Measurements from ENCODE around the gene PALM2AKAP2.

The PALM2AKAP2 gene

GRCh38 chr9:109775516-109775915 is 4.5 kb upstream of the PALM2AKAP2 start:
- no peak for DNase-seq

- DNase-seq, result no peak
Measured at GRCh38 chr9:109776391-109776790, 3.6 kb upstream of the PALM2AKAP2 start.

DNA sequence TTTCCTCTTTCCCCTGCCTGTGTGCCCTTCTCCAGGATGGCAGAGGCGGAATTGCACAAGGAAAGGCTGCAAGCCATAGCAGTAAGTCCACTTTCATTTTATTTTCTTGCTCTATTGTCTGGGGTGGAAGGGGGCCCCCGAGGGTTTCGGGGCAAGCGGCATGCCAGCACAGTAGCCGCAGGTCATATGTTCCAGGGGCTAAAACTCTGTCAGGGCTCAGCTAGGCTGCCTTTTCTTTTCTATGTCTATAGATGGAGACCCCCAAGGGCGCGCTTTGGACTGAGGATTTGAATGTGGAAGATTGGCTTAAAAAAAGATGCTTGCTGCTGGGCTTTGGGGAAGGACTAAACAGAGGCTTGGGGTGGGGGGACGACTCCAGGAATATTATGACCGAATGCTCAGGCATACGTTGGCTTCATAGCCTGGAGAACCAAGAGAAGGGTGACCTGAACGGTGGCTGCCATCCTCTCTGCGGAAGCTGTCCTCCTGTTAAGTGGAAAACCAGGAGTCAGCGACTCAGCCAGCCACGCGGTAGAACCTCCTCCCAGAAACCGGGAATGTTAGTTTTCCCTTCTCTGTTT is 545 bp downstream of the PALM2AKAP2 start:
- DNase-seq, result no peak

GRCh38 chr9:109781086-109781485 is 1.1 kb downstream of the PALM2AKAP2 start:
- DNase-seq, result no peak

- DNase-seq, result no peak
Measured at GRCh38 chr9:109781541-109782197, 1.7 kb downstream of the PALM2AKAP2 start.

- DNase-seq, result no peak
Measured at GRCh38 chr9:109787735-109788134, 7.7 kb downstream of the PALM2AKAP2 start.

DNA sequence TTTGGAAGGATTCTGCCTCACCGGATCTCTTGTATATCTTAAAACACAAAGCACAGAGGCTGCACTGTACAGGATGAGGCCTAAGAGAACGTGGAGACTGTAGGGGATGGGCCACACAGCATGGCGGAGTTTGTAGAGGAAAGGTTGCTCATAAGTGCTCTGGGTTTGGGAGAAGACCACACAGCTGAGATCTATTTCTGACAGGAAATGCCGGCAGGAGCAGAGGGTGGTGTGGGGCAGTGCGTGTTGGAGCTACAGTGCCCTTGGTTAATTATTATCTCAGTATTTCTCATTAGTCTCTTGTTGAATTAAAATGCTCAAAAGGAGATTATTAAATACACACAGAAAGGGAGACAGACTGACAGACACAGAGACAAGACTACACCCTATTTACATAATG is 9.6 kb downstream of the PALM2AKAP2 start:
- DNase-seq, result no peak

GRCh38 chr9:109789971-109790370 is 10.0 kb downstream of the PALM2AKAP2 start:
- no peak for DNase-seq

- no peak for DNase-seq
Measured at GRCh38 chr9:109791003-109791677, 11.1 kb downstream of the PALM2AKAP2 start.

DNA sequence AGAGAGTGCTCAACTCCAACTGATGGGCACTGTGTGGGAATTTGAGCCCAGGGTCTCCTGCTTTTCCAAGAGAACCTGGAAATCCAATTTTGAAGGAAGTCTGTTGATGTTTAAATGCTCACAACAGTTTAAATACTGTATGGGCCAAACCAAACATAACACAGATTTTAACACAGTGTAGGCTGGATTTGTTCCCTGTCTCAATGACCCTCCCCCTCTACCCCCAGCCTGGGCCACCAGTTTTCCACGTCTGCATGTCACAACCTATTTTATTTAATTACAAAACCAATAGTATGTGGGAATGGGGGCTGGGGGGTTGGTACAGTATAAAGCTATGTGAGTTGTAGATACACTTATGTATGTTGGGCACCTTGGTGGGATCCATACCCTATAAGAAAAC is 11.7 kb downstream of the PALM2AKAP2 start:
- no peak for DNase-seq

DNA sequence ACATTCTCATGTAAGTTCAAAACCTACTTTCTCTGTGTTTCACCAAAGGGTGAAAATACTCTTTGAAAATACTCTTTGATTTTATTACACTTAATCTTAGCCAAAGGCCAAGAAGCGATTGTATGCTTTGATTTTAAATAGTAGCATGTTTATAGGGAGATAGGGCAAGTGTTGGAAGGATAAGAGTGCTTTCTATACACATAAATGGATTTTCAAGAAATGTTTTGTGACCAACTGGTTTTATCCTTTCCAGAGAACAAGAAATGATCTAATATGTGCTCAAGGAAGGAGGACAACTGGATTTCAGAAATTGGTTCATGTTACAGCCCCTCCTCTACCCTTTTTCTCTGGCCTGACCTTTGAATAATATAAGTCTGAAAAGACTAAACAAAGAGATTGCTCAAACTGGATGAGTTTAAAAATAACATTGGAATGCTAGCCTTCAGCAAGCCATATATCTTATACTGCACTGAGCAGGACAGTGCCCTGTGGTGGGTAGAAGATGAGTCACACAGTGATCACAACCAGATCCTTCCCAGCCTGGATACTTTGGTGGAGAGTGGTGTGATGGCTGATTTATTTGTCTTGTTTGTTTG is 13.1 kb downstream of the PALM2AKAP2 start:
- no peak for DNase-seq

DNA sequence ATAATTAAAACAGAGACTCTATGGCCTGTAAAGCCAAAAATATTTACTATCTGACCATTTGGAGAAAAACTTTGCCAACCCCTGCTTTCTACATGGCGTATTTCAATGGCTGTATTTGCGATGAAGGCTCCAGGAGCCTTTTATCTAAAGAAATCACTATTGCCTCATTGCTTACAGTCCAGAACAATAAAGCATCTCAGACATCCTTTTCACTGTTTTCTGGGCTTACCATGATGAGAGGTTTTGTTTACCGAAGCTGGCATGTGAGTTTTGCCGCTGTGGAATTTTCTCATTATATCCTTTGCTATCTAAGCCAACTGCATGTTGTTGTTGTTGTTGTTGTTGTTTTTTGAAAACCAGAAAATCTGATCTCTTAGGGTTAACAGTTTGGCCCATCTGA is 13.9 kb downstream of the PALM2AKAP2 start:
- no peak for DNase-seq

- DNase-seq, result no peak
Measured at GRCh38 chr9:109794361-109795012, 14.5 kb downstream of the PALM2AKAP2 start.

GRCh38 chr9:109795613-109796012 is 15.6 kb downstream of the PALM2AKAP2 start:
- no peak for DNase-seq

DNA sequence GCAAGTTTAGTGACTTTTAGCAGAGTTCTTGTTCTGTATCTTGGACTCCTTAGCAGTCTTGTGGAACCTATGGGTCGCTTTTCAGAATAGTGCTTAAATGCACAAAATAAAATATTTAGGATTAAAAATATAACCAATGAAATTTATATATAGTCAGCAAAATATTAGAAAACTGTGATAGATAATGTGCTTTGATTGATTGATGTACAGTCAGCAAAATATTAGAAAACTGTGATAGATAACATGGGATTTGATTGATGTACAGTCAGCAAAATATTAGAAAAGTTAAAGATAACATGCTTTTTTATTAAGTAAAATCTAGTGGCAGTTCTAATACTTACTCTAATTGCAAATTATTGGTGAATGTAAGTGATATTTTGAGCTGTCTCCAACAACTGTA is 16.1 kb downstream of the PALM2AKAP2 start:
- DNase-seq, result no peak

- no peak for DNase-seq
Measured at GRCh38 chr9:109797006-109797405, 17.0 kb downstream of the PALM2AKAP2 start.

DNA sequence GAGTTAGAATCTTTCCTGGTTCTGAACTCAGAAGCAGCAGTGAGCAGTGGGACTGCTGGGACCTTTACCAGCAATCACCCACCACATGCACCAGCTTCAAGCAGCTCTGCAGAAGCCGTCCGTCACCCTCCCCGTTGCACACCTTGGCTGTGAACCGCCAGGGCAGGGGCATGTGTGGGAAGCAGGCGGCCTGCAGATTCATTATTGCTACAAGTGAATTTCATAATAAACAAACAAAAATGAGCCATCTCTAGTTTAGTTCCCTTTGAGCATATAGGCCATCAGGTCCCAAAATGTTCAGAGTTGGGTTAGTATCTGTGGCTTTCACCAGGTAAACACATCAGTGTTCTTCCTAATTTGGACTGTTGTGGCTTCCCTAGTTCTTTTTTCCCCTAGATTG is 17.5 kb downstream of the PALM2AKAP2 start:
- DNase-seq, result no peak

GRCh38 chr9:109799141-109799540 is 19.1 kb downstream of the PALM2AKAP2 start:
- no peak for DNase-seq

DNA sequence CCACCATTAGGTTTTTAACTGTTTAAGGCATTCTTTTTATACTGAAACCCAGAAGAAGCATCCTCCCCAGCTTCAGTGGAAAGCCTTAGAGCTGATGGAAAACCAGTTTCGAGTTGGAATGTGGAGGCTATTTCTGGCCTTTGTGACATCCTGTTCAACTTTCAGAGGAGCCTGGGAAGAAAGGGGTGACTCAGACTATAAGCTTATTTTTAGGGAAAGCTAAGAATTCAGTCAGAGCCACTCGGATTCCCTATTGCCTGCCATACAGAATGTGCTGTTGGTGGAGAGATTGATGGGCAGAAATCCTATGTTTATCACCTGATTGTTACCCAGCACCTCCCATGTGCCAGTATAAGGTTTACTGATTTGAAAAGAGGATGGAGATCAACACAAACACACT is 19.8 kb downstream of the PALM2AKAP2 start:
- DNase-seq, result no peak

DNA sequence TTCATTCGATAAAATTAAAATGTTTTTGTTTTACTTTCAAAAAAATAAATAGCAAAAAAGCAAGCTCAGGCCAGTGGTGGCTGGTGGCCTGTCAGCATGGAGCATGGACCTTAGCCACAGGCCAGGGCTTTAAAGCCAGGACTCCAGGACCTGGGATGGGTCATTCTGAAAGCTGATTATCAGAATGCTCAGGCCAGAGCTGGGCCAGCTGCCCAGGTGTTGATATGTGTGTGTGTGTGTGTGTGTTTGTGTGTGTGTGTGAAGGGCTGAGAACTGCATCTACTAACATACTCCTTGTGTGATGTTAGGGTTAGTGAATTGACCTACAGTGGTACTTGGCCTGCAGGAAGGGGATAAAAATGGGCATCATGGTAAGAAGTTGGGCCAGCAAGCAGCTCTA is 21.5 kb downstream of the PALM2AKAP2 start:
- no peak for DNase-seq

DNA sequence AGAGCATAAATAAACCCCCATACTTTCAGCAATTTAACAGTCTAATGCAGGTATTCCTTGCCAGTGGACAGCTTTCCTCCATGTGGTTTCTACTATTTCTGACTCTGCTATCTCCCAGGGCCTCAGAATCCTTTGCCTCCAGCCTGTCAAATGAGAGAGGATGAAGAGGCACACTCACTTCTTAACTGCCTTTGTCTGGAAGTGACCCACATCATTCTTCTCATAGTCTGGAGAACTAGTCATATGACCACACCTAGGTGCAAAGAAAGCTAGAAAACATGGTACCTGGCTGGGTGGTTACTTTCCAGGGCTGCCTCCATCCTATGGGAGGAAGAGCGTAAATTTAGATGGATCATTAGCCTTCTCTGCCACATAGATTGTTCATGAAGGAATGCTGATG is 22.5 kb downstream of the PALM2AKAP2 start:
- no peak for DNase-seq

- no peak for DNase-seq
Measured at GRCh38 chr9:109805050-109805449, 25.1 kb downstream of the PALM2AKAP2 start.

DNA sequence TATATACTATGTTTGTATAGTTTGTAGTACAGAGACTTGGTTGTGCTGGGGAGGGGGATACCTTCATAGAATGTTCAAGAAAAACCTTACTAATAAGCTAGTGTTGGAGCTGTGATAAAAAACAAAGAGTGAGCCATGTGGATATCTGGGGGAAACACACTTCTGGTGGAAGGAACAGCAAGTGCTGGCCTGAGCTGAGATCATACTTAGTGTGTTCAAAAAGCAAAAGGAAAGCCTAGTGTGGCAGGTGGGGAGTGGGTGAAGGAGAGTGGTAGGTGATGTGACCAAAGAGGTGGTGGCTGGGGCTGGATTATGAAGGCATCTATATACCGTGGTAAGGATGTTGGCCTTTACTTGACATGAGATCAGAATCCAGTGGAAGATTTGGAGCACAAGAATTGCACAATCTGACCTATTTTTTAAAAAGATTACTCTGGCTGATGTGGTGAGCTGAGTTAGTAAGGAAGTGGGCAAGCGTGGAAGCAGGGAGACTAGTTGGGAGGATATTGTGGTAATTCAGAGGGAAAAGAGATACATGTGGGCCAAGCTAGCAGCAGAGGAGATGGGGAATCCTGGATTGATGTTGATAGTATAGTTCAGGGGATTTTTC is 26.6 kb downstream of the PALM2AKAP2 start:
- no peak for DNase-seq
